GM18951 (cell line): ENCODE data around the gene GRAMD1B.

ENCODE experiments used
- POLR2A ChIP-seq: IDR thresholded peaks from 4 replicates; pipeline ENCODE4 v1.6.1; 2011; ENCODE audit warnings: mild to moderate bottlenecking; ENCODE audit not compliant: insufficient read length, insufficient read depth; ENCODE audit errors: extremely low read depth
- in situ Hi-C: fragments of 300-500 bp; cut with MboI; formaldehyde crosslinking; loops from one replicate; pipeline ENCODE4 v1.12.0; 2022; ENCODE audit warnings: low sequenced_read_pairs, mixed read lengths, inconsistent platforms; ENCODE audit not compliant: unreplicated experiment

The GRAMD1B gene

GRCh38 chr11:123622576-123622975, 192.5 kb downstream of the GRAMD1B start:
- TF ChIP-seq POLR2A = no peak
- in situ Hi-C loops = no loop called here

DNA sequence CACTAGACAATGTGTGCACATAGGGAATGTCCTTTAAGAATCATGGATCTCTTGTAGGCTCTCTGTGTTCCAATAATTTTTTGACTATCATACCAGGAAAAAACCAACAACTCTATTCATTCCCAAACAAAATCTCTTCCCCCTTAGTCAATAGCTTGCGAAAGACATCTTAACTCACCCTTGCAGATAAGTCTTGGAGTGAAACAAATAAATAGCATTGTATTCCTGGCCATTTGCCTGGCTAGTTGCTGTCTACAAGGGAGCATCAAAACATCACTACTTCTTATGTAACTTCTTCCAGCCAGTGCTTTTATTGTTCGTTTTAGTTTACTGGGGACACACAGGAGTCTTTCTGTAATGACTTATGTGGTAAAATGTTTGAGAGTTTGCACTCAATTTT, 194.9 kb downstream of the GRAMD1B start:
- in situ Hi-C loops = no loop called here
- TF ChIP-seq POLR2A = no peak

DNA sequence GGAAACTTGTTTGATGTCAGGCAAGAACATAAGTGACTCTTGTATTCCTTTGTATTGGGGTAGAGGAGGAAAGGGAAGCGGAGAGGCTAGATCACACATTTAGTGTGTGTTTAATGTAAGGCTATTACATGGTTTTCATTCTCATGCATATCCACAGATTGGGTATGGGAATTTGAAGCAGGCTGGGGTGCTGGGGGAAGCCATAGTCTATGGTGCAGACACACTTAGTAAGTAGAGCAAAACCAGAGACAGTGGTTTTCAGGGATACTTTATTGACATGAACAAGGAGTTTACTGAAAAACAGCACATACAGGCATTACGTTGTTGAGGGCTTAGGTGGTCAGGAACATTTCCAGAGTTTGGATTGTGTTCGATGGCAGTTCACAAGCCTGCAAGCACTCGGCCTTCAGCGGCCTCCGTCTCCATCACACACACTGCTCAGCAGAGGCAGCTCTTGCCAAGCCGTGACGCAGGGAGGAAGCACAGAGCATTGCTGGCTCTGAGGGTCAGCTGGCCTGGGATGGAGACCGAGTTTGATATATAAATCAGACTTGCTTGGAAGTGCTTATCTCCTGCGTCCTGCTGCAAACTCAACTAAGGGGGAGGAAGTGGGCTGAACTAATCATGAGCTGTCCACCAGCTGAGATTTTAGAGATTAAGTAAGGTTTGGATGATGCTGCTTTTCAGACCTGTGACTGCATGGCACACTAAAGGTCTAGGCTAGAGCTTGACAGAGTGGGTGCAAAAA, 199.0 kb downstream of the GRAMD1B start:
- no peak for TF ChIP-seq POLR2A
- in situ Hi-C loops = no loop called here

GRCh38 chr11:123630126-123630608, 200.1 kb downstream of the GRAMD1B start:
- no peak for TF ChIP-seq POLR2A
- in situ Hi-C loops = no loop called here

DNA sequence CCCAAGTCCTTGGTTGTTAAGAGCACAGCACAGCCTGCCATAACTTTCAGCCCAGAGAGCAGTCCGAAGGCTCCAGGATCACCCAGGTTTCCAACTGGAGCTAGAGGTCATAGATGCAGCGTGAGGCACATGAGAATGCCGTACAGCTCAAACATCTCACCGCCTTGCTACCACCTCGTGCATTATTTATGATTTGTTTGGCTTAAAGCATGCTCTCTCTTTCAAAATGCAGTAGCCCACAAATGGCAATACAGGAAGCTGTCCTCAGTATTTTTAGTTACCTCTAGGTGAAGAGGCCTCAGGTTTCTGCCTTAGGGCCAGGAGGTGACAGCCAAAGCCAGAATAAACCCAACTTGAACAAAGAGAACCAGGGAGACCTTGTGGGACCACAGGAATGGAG, 210.0 kb downstream of the GRAMD1B start:
- no peak for TF ChIP-seq POLR2A
- in situ Hi-C loops = loop anchor here (10.0 kb wide), 1 partner anchor 65 kb away; no protein-coding TSS in a partner anchor

- in situ Hi-C loops = loop anchor here (10.0 kb wide), 1 partner anchor 64 kb away; no protein-coding TSS in a partner anchor
- TF ChIP-seq POLR2A = no peak
Observed at GRCh38 chr11:123640677-123641494, 210.8 kb downstream of the GRAMD1B start.

- no peak for TF ChIP-seq POLR2A
- in situ Hi-C loops = loop anchor here (10.0 kb wide), 1 partner anchor 63 kb away; no protein-coding TSS in a partner anchor
Observed at GRCh38 chr11:123641495-123641840, 211.4 kb downstream of the GRAMD1B start.

GRCh38 chr11:123642435-123642834, 212.4 kb downstream of the GRAMD1B start:
- in situ Hi-C loops = loop anchor here (10.0 kb wide), 1 partner anchor 62 kb away; no protein-coding TSS in a partner anchor
- no peak for TF ChIP-seq POLR2A

DNA sequence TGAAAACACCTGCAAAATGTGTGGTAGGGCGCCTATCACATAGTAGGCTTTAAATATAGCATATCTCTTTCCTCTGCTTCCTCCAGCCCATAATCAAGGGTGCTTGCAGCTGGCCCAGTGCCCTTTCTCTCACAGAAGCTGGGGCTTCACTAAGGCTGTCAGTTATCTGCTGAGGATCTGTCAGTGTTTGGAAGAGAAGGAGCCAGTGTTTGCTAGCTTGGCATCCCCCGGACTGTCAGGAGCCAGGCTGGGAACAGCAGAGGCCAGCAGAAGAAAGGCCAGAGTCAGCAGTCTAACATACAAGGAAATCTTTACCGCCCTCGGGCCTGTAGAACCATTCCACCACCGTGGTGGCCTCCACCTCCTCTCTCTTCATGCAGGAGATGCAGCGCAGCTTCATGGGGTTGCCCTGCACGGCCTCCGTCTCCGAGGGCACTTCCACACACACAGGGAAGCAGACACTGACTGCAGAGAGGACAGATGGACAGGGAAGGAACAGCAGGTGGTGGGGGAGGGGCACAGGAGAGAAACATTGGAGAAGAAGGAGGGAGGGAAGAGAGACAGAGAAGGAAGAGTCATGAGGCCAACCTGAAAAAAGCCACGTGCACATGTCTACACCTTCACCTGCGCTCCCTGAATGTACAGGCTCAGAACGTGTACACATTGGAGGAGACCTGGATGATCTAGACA, 215.4 kb downstream of the GRAMD1B start:
- in situ Hi-C loops = loop anchor here (10.0 kb wide), 1 partner anchor 59 kb away; no protein-coding TSS in a partner anchor
- no peak for TF ChIP-seq POLR2A

DNA sequence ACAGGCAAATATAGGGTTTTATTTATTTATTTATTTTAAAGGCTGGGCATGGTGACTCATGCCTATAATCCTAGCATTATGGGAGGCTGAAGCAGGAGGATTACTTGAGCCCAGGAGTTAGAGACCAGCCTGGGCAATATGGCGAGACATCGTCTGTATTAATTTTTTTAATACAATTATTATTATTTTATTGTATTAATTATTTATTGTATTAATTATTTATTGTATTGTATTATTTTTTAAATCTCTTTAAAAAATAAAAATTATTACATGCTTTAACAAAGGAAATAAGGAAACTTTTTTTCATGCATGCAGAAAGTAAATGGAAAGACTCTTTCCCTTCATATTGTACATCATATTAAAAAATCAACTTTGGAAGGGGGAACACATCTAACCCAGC, 220.8 kb downstream of the GRAMD1B start:
- TF ChIP-seq POLR2A = no peak
- in situ Hi-C loops = no loop called here

GRCh38 chr11:123652599-123652998, 222.5 kb downstream of the GRAMD1B start:
- in situ Hi-C loops = no loop called here
- no peak for TF ChIP-seq POLR2A

- no peak for TF ChIP-seq POLR2A
- in situ Hi-C loops = no loop called here
Observed at GRCh38 chr11:123653483-123653826, 223.4 kb downstream of the GRAMD1B start.
